Fibroblast of skin of right quadriceps (primary cell): ENCODE measurements around the gene BSDC1.
"Not testable (repeated sequence)": the region's sequence is repeated elsewhere in the genome, so short reads cannot be mapped to it uniquely, and the experiment has no call there.

Source experiments
- DNase-seq: peaks from one replicate; pipeline ENCODE4 v3.0.0-alpha.2; 2013

The BSDC1 gene

DNA sequence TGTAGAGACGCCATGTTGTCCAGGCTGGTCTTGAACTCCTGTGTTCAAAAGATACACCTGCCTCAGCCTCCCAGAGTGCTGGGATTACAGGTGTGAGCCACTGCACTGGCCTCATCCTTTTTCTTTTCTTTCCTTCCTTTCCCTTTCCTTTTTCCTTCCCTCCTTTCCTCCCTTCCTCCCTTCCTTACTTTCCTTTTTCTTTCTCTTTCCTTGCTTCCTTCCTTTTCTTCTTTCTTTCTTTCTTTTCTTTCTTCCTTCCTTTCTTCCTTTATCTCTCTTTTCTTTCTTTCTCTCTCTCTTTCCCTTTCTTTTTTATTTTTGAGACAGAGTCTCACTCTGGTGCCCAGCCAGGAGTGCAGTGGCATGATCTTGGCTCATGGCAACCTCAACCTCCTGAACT lies 37.8 kb downstream of the BSDC1 start:
- DNase-seq, result no peak

DNA sequence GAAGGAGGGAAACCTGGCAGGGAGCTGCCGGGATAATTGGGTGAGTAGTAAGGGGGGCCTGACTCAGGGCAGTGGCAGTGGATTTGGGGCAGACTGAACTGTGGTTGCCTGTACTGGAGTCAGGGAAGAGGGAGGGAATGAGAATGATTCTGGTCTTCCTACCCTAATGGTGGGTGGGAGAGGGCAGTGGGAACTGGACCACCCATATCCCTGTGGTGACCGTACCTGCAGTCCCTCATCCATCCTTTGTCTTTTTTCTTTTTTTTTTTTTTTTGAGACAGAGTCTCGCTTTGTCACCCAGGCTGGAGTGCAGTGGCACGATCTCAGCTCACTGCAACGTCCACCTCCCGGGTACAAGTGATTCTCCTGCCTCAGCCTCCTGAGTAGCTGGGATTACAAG lies 38.5 kb downstream of the BSDC1 start:
- DNase-seq, result not testable (repeated sequence)

GRCh38 chr1:32353886-32354570 lies 40.2 kb downstream of the BSDC1 start:
- no peak for DNase-seq

- no peak for DNase-seq
These were observed 40.8 kb downstream of the BSDC1 start for GRCh38 chr1:32353431-32353830.

DNA sequence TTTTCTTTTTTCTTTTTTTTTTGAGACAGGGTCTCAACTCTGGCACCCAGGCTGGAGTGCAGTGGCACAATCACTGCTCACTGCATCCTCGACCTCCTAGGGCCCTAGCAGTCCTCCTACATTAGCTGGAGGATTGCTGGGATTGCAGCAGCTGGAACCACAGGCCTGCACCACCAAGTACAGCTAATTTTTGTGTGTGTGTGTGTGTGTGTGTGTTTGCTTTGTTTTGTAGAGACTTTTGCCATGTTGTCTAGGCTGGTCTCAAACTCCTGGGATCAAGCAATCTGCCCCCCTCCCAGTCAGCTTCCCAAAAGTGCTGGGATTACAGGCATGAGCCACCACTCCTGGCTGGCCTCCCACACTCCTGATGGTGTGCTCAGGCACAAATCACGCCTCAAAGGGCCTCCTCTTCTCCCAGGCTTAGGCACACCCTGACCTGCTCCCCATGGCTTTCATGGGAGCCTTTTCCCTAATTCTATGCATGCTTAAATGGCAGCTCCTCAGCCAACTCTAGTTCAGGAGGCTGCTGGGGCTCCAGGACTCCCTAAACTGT lies 41.3 kb downstream of the BSDC1 start:
- DNase-seq, result no peak

- DNase-seq, result no peak
These were observed 41.9 kb downstream of the BSDC1 start for GRCh38 chr1:32352239-32352745.

DNA sequence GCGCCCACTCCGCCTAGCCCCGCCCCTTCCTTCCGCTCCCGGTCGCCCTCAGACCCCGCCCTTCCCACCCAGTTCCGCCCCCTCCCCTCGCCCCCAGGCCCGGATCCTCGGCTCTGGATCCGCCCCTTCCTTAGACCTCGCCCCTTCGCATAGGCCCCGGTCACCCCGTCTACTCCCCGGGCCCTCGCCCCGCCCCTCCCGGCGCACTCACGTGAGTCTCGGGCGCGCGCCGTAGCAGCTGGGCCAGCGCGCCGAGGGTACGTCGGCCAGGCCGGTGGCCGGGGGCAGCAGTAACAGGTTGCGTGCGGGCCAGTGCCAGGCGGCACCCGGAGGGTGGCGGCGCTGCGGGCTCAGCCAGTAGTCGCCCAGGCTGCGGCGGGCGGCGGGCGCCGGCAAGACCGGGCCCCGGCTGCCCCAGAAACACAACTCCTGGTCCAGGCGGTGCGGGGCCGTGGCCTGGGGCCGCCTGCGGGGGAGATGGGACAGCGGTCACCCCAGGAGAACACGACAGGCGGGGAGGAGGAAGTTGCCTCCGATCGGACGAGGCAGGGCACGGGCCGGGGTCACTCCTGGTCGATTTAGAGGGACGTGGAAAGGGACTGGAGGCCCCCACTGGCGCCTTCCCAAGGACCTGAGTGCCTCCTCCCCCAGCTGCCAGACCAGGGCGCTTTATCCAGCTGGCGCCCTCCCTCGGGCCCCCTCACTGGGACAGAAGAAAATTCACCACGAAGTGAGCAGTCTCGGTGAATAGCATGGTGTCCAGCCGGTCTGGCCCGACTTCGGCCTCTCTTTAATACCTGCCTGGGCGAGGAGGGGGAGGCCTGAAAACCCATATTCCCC lies 42.6 kb downstream of the BSDC1 start:
- peak; percentile 93 for DNase-seq

GRCh38 chr1:32350785-32351398 lies 43.3 kb downstream of the BSDC1 start:
- DNase-seq, result no peak

DNA sequence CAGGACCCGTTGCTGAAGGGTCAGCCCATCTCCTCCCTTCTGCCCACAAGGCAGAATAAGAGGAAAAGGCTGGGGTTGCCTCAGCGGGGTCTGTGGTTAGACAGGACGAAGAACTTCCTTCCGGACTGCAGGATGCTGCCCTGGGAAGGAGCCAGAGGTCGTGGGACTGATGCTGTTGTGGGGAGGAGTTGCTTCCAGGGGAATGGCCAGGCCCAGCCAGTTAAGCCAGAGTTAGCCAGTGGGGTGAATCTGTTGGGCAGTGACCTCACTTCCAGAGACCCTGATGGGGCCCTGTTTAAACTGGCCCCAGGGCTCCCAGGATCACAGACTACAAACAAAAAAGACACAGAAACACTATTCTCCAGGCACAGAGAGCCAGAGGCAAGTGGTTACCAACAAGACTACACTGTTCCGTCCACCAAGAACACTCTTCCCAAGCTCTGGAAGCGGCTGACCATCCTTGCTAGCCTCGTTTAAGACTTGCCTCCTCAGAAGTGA lies 45.0 kb downstream of the BSDC1 start:
- DNase-seq, result no peak

DNA sequence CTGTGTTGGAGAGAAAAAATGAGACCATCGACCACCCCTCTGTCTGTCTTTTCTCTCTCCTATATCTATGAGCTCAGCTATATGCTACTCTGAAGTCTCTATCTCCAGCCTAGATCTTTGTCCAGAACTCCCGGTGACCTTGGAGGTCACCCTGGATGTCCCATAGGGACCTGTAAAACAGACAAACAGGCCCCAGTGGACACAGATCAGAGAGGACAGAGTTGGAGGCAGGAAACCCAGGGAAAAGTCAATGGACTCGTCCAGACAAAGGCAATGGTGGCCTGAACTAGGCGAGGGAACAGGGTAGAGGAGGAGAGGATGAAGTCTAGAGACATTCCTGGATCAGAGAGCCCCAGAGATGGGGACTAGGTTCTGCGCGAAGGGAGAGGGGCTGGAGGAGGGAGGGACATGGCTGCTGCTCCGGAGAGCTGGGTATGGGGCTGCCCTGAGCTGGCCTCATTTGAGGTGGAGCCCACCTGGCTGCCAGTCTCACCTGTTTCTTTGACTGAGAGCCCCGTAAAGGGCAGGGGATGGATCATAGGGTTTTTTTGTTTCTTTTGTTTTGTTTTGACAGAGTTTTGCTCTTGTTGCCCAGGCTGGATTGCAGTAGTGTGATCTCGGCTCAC lies 47.6 kb downstream of the BSDC1 start:
- DNase-seq, result no peak

- DNase-seq, result no peak
These were observed 48.9 kb downstream of the BSDC1 start for GRCh38 chr1:32345289-32345827.

DNA sequence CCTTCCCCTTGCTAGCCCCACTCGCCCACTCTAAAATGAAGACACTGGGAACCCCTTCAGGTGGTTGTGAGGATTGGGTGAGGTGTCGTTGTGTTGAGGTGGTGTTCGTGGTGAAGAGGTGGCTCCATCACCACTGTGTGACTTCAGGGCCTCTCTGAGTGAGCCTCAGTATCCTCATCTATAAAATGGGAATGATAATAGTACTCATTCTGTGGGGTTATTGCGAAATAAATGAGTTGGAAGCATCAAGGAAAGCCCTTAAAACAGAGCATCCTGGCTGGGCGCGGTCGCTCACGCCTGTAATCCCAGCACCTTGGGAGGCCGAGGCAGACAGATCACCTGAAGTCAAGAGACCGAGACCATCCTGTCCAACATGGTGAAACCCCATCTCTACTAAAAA lies 51.5 kb downstream of the BSDC1 start:
- no peak for DNase-seq

- DNase-seq, result no peak
These were observed 52.3 kb downstream of the BSDC1 start for GRCh38 chr1:32341971-32342370.

GRCh38 chr1:32341186-32341757 lies 53.0 kb downstream of the BSDC1 start:
- no peak for DNase-seq

DNA sequence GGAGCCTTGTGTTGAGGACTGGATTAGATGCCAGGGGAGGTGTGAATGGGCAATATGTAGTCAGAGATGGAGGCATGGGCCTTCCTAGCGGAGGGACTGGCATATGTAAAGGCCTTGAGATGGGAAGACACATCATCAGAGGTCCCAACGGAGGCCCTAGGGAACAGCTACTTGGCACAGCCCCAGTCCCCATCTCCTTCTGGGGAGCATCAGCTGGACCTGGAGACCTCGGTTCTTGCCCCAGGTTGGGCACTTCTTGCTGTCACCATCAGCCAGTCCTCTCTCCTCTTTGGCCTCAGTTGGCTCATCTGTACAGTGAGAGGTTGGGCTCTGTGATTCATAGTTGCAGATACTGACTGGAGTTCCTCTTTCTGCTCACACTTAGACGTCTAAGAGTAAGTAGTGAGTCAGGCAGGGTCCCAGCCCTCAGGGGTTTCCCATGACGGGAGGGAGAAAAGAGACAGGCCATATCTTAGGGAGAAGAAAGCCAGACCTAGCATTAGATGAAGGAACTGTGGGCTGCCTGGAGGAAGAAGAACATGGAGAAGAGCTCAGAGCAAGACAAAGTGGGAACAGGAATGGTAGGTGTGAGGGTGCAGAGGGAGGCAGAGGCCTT lies 54.8 kb downstream of the BSDC1 start:
- DNase-seq, result peak; percentile 55

DNA sequence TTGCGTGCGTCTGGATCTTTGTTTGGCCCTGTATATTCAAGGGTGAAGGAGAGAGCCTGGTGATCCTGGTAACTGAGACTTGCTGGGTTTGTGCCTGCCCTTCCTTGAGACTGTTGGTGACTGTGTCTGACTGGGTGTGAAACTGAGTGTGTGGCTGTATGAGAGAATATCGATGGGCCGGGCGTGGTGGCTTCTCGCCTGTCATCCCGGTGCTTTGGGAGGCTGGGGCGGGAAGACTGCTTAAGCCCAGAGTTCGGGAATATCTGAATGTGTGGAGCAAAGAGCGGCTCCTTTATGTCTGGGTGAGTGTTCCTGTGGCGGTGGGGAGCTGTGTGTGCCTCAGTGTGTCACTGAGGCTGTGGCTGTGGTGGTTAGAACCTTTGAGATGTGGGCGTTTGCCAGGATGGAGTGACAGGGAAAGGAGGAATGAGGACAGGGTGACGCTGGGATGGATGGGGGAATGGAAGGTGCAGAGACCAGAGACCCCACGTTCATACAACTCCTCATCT lies 55.5 kb downstream of the BSDC1 start:
- DNase-seq, result no peak

GRCh38 chr1:32337855-32338636 lies 56.2 kb downstream of the BSDC1 start:
- no peak for DNase-seq

- peak; percentile 44 for DNase-seq
These were observed 57.1 kb downstream of the BSDC1 start for GRCh38 chr1:32336963-32337675.

GRCh38 chr1:32336591-32336932 lies 57.7 kb downstream of the BSDC1 start:
- no peak for DNase-seq
